Kidney (tissue), 14 donors: ENCODE results near the gene ALCAM. TPM values are rescaled to one million over a fixed set of nuclear protein-coding genes. Genes with fewer than 3 reads are reported as not detected.

Source experiments
- DNase-seq, 5 donors: peaks; one replicate each; pipeline ENCODE4 v3.0.0-alpha.2; 2013 to 2020
- FAIRE-seq: peaks from 2 replicates; lab custom pipeline; 2012; peaks lifted over from hg19 to GRCh38; lab: Jason Lieb, UNC
- H3K27ac ChIP-seq, 2 donors: one replicate each; pipeline ENCODE4 v1.7.0; 2013; ENCODE audit warnings: low read depth in 2 of 2, low read length in 2 of 2, inconsistent platforms in 1 of 2
- H3K27me3 ChIP-seq: one replicate; pipeline ENCODE4 v1.7.1; 2013; ENCODE audit warnings: low read length, inconsistent platforms; ENCODE audit not compliant: control insufficient read depth, insufficient read depth
- H3K36me3 ChIP-seq, 3 donors: one replicate each; pipeline versions ENCODE4 v1.7.0 to v1.7.1; 2013; ENCODE audit warnings: low read length in 3 of 3, control low read depth in 1 of 3, inconsistent platforms in 1 of 3; ENCODE audit not compliant: insufficient read depth in 3 of 3, control insufficient read depth in 2 of 3
- H3K4me1 ChIP-seq, 3 donors: one replicate each; pipeline versions ENCODE4 v1.7.0 to v1.7.1; 2013; ENCODE audit warnings: low read length in 3 of 3, inconsistent platforms in 1 of 3, low read depth in 1 of 3; ENCODE audit not compliant: control insufficient read depth in 2 of 3, insufficient read depth in 2 of 3
- H3K4me3 ChIP-seq, 3 donors: one replicate each; pipeline versions ENCODE4 v1.7.0 to v1.8.1; 2013; ENCODE audit warnings: low read length in 3 of 3, control low read depth in 1 of 3, inconsistent platforms in 1 of 3
- H3K9ac ChIP-seq, 3 donors: one replicate each; pipeline versions ENCODE4 v1.7.0 to v1.7.1; 2013; ENCODE audit warnings: low read length in 3 of 3, control low read depth in 1 of 3, inconsistent platforms in 1 of 3
- H3K9me3 ChIP-seq, 3 donors: one replicate each; pipeline versions ENCODE4 v1.7.0 to v1.7.1; 2013; ENCODE audit warnings: low read length in 3 of 3, control low read depth in 1 of 3, inconsistent platforms in 1 of 3; ENCODE audit not compliant: control insufficient read depth in 2 of 3, insufficient read depth in 1 of 3
- intact Hi-C: fragments of 100-400 bp; cut with DNase I; formaldehyde crosslinking; loops from one replicate; pipeline ENCODE4 v1.11.1; 2022
- polyA plus RNA-seq: library from polyadenylated mRNA; stranded (reverse); fragments of 350-450 nt; fragmentation: Illumina TruSeq; extraction: RNeasy Lipid Tissue Mini Kit (QIAGEN cat#74804); gene quantifications from one replicate; pipeline ENCODE4 v1.2.3, GENCODE V29; 2014; ENCODE audit warnings: low read depth, low replicate concordance; ENCODE audit not compliant: insufficient read depth
- total RNA-seq: library from RNA; stranded (reverse); fragmentation: NEBNext Ultra II Directional; extraction: Animal tissue kit (Norgen Biotek cat#: 25700); gene quantifications from one replicate; pipeline ENCODE4 v1.2.1, GENCODE V29; 2021
- TF ChIP-seq, protein P1 (sequence below): IDR thresholded peaks from 3 replicates; pipeline ENCODE4 v1.5.1; 2012; ENCODE audit warnings: mild to moderate bottlenecking, moderate library complexity, borderline replicate concordance; ENCODE audit not compliant: insufficient read depth; ENCODE audit errors: extremely low read depth
- donor health status: control.
- donor health status: control.
- donor health status: control.
- donor health status: control.
- donor health status: control.
- donor health status: DM: yes; HTN: yes; CAD: no.
- donor health status: Normal renal cell carcinoma (clear cell type).

Gene ALCAM
- total and polyA plus RNA-seq, 2 donors from 2014 or later = 15.1 to 36.4 TPM

DNA sequence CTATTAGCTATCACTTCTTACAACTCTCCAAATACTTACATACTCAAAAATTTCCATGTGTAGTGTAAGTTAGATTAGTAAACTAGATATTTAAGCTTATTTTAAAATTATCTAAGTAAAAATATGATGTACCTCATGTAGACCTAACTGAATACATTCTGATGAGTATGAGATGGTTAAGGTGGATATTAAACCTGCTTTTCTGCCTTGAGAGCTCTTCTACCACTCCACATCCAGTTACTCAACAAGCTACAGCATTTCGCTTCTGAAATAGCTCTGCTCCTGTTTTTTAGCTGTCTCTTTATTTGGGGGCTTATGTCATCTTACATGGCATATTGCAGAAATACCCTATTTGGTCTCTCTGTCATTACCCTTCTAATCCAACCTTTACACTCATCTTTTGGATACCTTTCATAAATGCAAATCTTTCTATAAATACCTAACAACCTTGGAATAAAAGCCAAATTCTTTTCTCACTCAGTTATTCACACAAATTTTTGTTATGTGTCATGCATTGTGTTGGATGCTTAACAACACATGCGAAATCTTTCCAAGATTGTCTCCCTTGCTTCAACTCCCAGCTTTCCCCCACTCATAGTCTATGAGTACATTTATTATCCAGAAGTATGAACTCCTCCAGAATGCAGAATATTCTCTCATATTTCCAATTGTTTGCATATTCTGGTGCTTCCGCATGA is 92.0 kb downstream of the ALCAM start:
- DNase-seq (no peak), FAIRE-seq (no peak)
- intact Hi-C loops = no loop called here
- TF ChIP-seq, protein P1, sequence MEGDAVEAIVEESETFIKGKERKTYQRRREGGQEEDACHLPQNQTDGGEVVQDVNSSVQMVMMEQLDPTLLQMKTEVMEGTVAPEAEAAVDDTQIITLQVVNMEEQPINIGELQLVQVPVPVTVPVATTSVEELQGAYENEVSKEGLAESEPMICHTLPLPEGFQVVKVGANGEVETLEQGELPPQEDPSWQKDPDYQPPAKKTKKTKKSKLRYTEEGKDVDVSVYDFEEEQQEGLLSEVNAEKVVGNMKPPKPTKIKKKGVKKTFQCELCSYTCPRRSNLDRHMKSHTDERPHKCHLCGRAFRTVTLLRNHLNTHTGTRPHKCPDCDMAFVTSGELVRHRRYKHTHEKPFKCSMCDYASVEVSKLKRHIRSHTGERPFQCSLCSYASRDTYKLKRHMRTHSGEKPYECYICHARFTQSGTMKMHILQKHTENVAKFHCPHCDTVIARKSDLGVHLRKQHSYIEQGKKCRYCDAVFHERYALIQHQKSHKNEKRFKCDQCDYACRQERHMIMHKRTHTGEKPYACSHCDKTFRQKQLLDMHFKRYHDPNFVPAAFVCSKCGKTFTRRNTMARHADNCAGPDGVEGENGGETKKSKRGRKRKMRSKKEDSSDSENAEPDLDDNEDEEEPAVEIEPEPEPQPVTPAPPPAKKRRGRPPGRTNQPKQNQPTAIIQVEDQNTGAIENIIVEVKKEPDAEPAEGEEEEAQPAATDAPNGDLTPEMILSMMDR = no peak
- Histone ChIP-seq H3K36me3 (no peaks in the 10 kb centered on the region), H3K27me3 (no peaks in the 10 kb centered on the region), H3K4me3 (no peak overlapping the region), H3K9me3 (no peaks in the 10 kb centered on the region), H3K9ac (no peak overlapping the region), H3K27ac (no peak overlapping the region), H3K4me1 (no peaks in the 10 kb centered on the region)

GRCh38 chr3:105459566-105460290 is 93.0 kb downstream of the ALCAM start:
- no peak overlapping the region for H3K9ac ChIP-seq
- FAIRE-seq = no peak

DNA sequence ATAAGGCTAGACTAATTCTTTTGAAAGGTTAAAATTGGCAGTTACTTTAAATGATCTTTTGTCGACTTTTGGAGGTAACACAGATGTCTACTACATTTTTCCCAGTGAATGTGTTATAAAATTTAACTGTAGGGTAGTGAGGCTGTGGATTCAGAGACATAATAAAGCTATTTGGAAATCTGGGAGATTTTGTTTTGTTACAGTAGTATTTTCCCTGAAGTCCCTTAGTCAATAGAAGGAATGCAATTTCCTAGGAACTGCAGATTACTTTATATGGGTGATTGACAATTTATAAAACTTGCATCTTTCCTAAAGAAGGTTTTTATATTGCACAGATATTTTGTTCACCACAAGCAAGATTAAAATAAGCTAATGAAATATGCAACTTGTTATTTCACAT is 96.9 kb downstream of the ALCAM start:
- Histone ChIP-seq H3K4me3 (no peak overlapping the region), H3K27ac (no peak overlapping the region), H3K27me3 (no peaks in the 10 kb centered on the region), H3K9ac (no peak overlapping the region), H3K4me1 (no peaks in the 10 kb centered on the region), H3K9me3 (no peaks in the 10 kb centered on the region), H3K36me3 (no peaks in the 10 kb centered on the region)
- DNase-seq (no peak), FAIRE-seq (no peak)
- intact Hi-C loops = no loop called here
- TF ChIP-seq, protein P1 = no peak

More at GRCh38 chr3:105459566-105460290, 93.0 kb downstream of the ALCAM start:
- TF ChIP-seq, protein P1 = no peak
- Histone ChIP-seq H3K27ac (no peak overlapping the region), H3K9me3 (no peaks in the 10 kb centered on the region), H3K27me3 (no peaks in the 10 kb centered on the region), H3K4me3 (no peak overlapping the region), H3K36me3 (no peaks in the 10 kb centered on the region), H3K4me1 (no peaks in the 10 kb centered on the region)
- no peak for DNase-seq
- intact Hi-C loops = no loop called here
